Measurements from ENCODE around the gene SIT1.

Gene SIT1

GRCh38 chr9:35650341-35651158 lies at the start of gene SIT1:
Gene SIT1, minus strand, starts transcription at chr9:35650931. Its CDS starts 78 bp downstream, at chr9:35650853.
- no peak for DNase-seq (ENCODE audit: low read depth in 2 of 2)

- DNase-seq (ENCODE audit: low read depth in 2 of 2): no peak
Observed at GRCh38 chr9:35700031-35700430, 49.3 kb upstream of the SIT1 start.

GRCh38 chr9:35698231-35698630 lies 47.5 kb upstream of the SIT1 start:
- DNase-seq (ENCODE audit: low read depth in 2 of 2): no peak

GRCh38 chr9:35697486-35697885 lies 46.8 kb upstream of the SIT1 start:
- no peak for DNase-seq (ENCODE audit: low read depth in 2 of 2)

- peak in 1 of 2 donors; percentile 34 for DNase-seq (ENCODE audit: low read depth in 2 of 2)
Observed at GRCh38 chr9:35696520-35697215, 45.9 kb upstream of the SIT1 start.

- no peak for DNase-seq (ENCODE audit: low read depth in 2 of 2)
Observed at GRCh38 chr9:35695943-35696401, 45.2 kb upstream of the SIT1 start.

- no peak for DNase-seq (ENCODE audit: low read depth in 2 of 2)
Observed at GRCh38 chr9:35691757-35692301, 41.1 kb upstream of the SIT1 start.

- DNase-seq (ENCODE audit: low read depth in 2 of 2): no peak
Observed at GRCh38 chr9:35691334-35691650, 40.6 kb upstream of the SIT1 start.

- no peak for DNase-seq (ENCODE audit: low read depth in 2 of 2)
Observed at GRCh38 chr9:35690614-35691333, 40.0 kb upstream of the SIT1 start.

- no peak for DNase-seq (ENCODE audit: low read depth in 2 of 2)
Observed at GRCh38 chr9:35690294-35690613, 39.5 kb upstream of the SIT1 start.

GRCh38 chr9:35689542-35690293 lies 39.0 kb upstream of the SIT1 start, which contains the start of gene TPM2:
Gene TPM2, minus strand, starts transcription at chr9:35689925. Its CDS starts 108 bp downstream, at chr9:35689817.
- DNase-seq (ENCODE audit: low read depth in 2 of 2): no peak

- no peak for DNase-seq (ENCODE audit: low read depth in 2 of 2)
Observed at GRCh38 chr9:35688558-35689541, 38.1 kb upstream of the SIT1 start.

GRCh38 chr9:35687972-35688557 lies 37.3 kb upstream of the SIT1 start:
- no peak for DNase-seq (ENCODE audit: low read depth in 2 of 2)

GRCh38 chr9:35687306-35687705 lies 36.6 kb upstream of the SIT1 start:
- no peak for DNase-seq (ENCODE audit: low read depth in 2 of 2)

GRCh38 chr9:35686222-35687203 lies 35.8 kb upstream of the SIT1 start:
- no peak for DNase-seq (ENCODE audit: low read depth in 2 of 2)

- DNase-seq (ENCODE audit: low read depth in 2 of 2): no peak
Observed at GRCh38 chr9:35685506-35685905, 34.8 kb upstream of the SIT1 start.

- no peak for DNase-seq (ENCODE audit: low read depth in 2 of 2)
Observed at GRCh38 chr9:35684921-35685320, 34.2 kb upstream of the SIT1 start.

- DNase-seq (ENCODE audit: low read depth in 2 of 2): no peak
Observed at GRCh38 chr9:35683323-35683722, 32.6 kb upstream of the SIT1 start.

All from stimulated activated CD8-positive, alpha-beta memory T cell treated with anti-CD3 and anti-CD28 coated beads, Interleukin-7, amount 100 ng/mL, for 1 hour (primary cell).